GM18499 (cell line): ENCODE results near the gene PLXND1.
"Not testable (repeated sequence)": the region's sequence is repeated elsewhere in the genome, so short reads cannot be mapped to it uniquely, and the experiment has no call there.

Source experiments
- ATAC-seq: cut with Tn5 transposase; IDR thresholded peaks from one replicate; pipeline ENCODE4 v1.9.1; 2021; ENCODE audit warnings: moderate number of reproducible peaks; ENCODE audit not compliant: insufficient read depth, unreplicated experiment

Gene PLXND1

DNA sequence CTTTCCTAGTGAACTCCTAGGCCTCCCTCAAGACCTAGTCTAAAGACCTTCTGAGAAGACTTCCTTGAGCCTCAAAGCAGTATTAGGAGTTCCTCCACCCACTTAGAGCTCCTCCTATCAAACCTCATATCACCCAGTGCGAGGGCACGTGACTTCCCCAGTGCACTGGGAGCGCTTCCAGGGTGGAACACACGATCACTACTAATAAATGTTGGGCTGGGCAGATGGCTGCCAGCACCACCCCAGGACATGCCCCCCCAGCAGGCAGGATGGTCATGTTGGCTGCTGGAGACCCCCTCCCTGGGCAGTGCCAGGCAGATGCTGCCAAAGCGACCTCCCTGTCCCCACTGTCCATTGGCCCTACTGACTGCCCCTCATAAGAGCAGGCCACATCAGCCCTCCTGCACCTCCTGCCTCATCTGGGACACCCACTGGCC, 8.5 kb upstream of the PLXND1 start:
- ATAC-seq: no peak

DNA sequence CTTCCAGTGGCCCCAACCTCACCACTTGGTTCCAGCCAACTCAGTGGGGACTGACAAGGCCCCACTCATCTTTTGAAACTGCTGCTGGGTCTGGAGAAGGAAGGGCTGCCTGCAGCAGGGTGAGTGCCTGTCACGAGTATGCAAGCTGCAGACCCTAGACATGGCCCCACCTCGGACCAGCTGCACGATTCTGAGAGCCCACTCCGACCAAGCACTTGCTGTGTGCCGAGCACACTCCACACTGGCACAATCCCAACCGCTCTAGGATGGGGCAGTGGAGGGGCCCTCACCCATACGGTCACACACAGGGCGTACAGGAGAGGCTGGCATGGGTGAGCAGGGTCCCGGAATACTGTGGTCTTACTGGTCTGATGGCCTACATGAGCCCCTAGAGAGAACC, 8.0 kb upstream of the PLXND1 start:
- ATAC-seq: no peak

DNA sequence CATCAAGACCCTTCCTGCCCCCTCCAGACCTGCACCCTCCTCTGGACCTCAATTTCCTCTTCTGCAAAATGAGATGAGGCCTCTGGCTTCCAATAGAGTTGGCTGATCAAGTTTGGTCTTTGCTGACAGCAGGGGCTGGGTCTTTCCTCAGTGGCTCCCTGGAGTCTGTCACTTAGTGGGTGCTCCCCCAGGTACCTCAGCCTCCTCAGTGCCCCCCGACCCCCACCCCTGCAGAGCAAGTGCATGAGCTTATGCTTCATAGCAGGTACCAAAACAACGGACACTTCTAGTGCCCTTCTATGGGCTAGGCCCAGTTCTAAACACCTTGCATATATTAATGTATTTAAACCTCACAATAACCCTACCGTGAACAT, 6.9 kb upstream of the PLXND1 start:
- ATAC-seq: no peak

DNA sequence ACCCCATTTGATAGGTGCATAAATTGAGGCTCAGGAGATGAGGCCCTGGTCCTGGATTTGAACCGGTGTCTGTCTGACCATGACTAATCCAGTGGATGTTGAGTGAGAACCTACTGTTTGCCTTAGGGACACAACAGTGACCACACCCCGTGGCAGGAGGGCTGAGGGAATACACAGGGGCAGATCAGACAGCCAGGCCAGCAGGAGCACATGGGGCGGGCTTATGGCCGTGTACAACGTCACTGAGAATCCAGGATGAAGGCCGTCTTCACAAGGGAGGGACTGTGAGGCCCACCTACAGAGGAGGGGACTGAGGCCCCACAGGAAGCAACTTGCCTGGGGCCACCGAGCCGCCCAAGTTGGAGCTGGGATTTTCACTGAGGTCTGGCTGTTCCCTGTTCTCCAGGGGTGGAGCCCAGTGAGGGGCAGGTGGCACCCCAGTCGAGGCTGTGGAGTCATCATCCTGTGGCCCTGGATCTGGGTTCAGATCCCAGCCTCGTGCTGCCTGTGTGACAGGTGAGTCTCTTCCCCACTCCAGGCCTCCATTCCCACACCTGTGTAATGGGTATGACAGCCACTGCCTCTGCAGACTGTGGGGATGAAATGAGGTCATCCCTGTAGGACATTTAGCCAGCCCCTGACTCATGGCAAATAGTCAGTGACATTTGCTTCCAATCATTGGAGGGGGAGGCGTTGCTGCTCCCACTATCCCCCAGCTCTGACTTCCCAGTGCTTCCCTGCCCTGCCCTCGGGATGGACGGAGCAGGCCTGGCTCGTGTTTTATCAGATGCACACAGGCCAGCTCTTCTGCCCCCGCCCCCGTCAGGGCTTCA, 6.3 kb upstream of the PLXND1 start:
- ATAC-seq: no peak

DNA sequence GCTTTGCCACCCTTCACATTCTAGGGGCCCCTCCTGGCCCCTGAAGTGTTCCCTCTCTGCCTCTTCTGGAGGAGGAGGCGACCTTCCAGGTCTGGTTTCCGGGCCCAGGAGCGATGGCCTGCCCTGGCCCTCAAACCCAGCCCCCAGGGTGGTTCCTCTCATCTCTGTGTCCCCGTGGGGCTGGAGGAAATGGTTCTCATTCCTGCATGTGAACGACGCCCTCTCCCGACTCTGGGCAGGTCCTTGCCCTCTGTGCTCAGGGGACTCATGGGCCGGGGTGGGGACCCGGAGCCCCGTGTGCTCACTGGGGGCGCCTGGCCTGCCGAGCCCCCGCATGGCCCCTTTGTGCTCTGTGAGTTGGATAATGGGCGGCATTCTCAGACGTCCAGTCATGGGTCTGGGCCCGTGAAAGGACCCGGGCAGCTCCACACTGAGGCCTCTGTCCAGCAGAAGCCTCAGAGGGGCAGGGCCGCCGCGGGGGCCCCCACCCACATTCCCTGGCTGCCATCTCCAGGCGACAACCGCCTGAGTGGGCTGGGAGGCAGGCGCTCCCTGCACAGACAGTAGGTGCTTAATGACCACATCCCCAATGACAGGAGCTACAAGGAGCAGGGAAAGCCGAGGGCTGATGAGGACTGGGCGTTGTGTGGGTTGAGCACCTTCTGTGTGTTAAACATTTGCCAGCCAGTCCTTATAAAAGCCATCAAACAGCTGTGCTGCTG, 5.5 kb upstream of the PLXND1 start:
- no peak for ATAC-seq

DNA sequence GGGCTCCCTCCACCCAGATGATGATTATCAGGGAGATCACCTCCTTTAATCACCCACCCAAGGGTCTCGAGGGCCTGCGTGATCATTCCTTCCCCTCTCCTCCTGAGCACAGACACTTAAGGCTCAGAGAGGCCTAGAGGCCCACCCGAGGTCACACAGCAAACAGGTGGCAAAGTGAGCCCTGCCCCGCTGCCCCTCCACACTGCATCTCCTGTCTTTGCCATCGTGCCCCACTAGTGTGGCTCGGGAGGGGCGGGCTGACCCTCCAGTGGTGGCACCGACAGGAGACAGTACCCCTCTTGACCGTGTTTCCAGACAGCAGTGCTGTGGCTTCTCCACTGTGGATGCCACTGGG, 4.9 kb upstream of the PLXND1 start:
- no peak for ATAC-seq

DNA sequence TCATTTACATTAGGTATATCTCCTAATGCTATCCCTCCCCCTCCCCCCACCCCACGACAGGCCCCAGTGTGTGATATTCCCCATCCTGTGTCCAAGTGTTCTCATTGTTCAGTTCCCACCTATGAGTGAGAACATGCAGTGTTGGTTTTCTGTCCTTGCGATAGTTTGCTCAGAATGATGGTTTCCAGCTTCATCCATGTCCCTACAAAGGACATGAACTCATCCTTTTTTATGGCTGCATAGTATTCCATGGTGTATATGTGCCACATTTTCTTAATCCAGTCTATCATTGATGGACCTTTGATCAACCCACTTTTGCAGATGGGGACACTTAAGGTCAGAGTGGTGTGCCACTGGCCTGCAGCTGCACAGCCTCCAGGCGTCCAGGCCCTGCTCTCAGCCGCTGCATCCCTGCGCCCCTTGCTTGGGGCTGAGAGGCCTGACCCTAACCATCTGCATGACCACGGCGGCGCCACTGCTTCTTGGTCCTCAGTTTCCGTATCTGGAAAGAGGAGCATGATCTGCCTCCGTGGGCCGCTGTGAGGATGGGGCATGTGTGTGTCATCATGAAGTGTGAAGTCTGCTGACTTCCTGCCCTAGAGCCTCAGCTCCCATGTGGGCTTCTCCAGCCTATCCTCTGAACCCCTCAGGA, 4.4 kb upstream of the PLXND1 start:
- not testable (repeated sequence) for ATAC-seq

DNA sequence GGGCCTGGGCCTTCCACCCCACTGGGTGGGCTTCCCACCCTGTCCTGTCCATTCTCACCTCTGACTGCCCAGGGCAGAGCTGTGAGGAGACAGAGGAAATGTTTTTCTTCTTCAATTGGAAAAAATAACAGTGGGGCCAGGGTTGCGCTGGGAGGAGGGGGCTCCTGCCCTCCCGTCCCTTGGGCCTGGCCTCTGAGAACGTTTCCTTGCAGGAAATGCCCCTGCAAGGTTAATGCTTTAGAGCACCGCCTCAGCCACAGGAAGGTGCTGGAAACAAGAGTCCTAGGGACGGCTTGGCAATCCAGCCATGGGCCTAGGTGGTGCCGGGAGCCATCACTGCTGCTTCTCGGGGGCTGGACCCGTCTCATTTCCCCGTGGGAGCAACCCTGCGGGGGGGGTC, 3.8 kb upstream of the PLXND1 start:
- no peak for ATAC-seq

DNA sequence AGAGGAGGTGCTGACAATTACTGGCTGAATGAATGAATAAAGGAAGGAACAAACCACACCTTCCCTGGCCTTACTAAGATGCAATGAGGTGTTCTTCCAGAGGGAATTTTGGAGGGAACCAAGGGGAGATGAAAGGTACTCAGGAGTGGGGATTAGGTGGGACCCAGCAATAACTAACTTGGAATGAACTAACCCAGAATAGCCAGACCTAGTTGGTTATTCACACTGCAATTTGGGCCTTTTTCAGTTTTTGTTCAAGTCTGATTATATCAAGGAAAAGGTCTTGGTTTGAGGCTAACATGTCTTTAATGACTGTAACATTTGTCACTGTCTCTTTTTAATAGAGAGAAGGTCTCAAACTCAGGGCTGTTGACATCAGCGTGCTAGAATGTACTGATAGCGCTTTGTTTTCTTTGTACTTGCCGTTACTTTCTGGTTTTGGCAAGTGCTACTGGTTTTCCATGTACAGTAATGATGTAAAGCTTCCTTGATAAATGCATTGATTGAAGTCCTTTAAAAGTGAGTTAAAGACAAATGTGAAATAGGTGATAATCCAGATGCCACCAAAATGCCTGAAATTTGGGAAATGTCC, 3.2 kb upstream of the PLXND1 start:
- no peak for ATAC-seq

DNA sequence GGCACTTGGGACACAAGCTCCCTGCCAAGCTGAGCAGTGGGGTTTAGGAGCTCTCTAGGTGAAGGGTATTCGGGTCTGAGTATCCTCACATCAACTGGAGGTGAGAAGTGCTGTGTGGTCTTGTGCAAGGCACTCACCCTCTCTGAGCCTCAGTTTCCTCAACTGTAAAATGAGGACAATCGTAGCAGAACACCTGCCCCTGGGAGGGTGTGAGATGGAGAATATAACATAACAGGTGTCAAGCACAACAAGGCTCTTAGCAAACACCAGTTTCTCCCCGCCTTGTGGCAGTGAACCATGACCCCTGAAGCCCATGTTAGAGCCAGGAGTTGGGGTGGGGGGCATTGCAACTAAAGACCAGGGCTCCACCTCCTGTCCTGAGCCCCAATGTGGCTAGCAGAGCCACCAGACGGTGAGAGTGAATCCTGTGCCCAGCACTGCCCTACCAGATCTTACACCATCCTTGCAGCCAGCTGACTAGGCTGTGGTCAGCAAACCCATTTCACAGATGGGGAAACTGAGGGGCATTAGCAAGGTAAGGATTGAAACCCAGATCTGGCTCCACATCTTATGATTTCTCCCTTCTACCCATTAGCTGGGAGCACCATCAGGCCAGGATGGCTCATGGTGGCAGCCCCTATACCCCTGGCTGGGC, 2.6 kb upstream of the PLXND1 start:
- ATAC-seq: no peak

DNA sequence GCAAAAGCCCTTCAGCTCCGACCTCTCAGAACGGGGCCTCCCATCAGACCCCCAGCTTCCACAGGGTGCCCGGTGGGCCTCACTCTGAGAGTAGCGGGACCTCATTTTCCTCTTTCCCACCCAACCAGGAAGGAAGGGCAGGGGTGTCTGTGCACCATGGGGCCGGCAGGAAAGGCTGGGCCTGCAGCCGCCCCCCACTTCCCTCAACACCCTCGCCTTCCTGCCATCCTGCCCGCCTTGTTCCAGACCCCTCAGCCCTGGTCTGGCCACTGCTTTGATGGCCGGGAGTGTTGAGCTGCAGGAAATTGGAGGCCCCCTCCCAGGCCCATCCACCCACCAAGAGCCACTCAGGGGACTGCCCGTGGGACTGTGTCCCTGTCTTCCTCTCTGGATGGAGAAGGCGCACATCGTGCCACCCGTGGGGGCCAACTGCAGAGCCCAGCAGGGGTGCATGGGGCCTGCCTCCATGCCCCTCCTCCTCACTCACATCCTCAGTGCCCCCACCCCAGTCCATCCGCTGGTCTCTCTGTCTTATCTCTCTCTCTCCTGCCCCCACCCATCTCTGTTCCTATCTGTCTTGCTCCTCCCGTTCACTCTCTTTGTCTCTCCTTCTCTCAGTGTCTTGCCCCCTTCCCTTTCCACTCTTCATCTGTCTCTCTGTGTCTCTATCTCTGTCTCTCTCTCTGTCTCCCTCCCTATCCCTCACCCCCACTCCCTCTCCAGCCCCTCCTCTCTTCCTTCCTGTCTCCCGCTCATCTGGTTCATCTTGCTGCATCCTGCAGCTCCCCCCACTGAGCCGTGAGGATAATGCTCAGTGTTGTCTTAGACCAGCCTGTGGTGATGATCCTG, 1.8 kb upstream of the PLXND1 start:
- no peak for ATAC-seq

DNA sequence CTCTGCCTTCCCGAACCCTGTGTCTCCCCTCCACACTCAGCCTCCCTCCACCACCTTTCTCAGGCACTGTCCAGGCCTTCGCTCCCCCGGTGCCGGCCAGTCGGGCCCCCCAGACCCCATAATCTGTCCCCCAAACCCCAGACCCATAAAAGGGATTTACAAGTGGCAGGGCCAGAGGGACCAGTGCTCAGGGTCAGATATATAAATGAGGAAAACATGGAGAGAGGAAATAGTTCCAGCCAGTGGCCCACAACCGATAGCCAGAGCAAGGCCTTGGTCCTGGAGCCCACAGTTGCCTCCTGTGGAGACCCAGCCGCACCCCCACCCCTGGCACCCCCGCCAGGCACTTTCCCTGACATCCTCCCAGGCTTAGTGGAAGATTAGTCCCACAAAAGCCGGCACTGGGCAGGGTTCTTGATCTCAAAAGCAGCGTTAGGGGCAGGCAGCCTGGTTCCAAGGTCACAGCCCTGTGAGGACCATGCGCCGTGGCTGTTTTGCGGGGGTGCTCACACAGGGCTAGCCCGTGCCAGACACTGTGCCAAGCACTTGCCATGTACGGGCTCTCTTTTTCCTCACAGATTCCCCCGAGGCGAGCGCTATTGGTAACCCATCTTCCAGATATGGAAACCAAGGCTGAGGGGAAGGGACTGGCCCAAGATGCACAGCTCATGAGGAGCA, 1.1 kb upstream of the PLXND1 start:
- ATAC-seq: no peak

DNA sequence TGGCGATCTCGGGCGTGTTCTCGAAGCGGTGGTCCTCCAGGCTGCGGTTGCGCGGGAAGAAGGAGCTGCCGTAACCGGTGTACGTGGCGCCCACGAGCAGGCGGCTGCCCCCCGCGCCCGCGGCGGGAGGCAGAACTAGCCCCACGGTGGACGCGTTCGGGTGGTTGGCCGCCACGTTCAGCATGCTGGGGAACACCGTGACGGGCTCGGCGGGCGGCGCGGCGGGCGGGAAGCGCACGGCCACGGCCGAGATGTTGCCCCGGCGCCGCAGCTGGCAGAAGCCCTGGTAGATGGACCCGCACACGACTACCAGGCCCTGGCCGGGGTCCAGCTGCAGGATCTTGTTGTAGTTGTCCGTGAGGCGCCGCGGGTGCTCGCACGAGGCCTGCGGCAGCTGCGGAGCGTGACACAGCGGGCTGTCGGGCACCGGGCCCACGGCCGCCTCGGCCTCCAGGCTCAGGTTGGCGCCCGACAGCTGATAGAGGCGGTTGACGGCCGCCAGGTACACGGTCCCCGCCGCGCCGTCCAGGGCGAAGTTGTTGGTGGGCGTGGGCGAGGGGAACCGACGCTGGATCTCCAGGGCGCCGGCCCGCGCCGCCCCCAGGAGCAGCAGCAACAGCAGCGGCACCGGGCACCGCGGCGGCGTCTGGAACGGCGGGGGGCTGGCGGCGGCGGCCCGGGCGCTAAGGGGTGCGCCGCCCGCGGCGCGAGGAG, 397 bp downstream of the PLXND1 start:
- no peak for ATAC-seq

DNA sequence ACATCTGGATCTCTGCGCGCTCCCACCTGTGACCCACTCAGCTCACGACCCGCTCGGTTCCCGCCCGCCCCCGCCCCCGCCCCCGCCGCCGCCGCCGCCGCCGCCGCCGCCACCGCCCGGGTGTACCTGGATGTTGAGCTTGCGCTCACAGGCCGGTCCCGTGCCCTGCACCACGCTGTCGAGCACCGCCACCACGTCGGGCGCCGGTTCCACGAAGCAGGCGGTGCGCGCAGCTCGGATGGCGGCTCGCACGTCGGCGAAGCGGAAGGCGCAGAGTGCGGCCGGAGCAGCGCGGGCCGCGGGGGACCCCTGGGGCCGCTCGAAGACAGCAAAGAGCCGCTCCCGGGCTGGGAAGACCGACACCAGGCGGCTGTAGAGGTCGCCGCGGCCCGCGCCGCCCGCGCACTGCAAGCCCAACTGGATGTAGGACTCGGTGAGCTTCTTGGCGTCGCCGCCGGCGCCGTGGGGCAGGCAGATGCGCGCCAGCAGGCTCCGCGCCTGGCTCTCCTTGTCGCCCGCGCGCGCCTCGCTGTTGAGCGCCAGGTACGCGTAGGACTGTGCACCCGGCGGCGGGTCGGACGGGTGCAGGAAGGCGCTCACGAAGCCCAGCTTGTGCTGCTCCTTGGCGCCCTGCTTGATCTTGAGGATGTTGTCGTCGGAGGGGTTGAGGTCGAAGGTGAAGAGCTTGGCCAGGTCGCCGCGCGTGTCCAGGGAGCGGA, 1.1 kb downstream of the PLXND1 start:
- ATAC-seq: no peak

DNA sequence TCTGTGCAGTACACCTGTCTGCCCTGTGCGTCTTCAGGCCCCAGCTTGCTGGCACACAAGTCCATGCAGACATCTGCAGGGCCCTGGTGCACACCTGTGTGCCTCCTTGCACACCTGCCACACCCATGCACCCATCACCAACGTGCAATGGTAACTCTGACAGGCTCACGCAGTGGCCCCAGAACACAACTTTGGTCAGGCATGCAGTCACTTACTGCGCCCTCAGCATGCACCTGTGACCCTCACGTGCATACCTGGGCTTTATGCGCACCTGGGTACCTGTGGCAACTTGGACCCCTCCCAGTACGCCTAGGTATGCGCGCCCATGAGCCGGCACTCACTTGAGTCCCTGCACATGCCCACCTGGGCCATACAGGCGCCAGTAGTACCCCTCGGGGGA, 1.7 kb downstream of the PLXND1 start:
- no peak for ATAC-seq

DNA sequence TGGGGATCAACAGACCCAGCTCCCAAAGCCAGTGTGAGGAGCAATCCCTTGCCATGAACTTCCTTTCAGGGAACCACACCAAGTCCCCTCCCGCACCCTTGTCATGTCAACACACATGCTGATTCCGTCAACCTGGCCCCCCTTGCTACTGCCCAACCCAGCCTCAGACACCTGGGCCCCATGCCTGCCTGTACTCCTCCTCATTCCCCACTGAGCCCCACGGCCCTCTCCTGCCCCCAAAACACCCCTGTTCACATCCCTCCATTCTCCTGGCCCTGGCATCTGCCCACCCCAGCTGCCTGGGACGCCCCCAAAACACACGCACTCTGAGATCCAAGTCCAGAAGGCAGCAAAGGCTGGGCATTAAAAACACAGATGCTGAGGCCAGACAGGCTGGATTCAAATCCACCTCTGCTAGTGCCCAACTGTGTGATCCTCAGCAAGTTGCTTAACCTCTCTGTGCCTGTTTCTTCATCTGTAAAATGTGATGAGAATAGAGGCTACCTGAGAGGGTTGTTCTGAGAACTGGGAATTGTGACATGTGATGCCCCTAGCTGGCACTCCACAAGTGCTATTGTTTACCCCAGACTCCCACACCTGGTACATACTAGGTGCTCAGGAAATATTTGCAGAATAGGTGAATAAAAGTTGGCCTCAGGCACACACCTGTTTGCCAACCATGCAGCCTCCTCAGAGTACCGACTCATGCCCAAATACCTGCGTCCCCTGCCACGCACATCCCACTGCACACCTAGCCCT, 2.3 kb downstream of the PLXND1 start:
- no peak for ATAC-seq

DNA sequence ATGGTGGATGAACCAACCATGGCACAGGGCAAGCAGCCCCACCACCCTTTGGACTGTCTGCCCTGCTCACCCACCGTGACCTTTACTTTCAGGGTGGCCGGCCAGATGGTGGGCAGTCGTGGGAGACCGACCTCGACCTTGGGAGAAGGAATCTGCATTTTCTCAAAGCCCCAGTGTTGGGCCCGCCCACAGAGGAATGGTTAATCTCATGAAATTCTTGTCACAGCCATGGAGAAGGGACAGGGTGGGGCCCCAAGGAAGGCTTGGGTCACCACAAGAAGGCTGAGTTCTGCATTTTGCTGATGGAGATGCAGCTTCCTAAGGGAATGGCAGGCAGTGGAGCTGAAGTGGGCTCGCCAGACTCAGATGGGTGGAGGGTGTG, 2.9 kb downstream of the PLXND1 start:
- no peak for ATAC-seq
